Type B pancreatic cell (in vitro differentiated cells): Measurements from ENCODE around the gene ARID4B. TPM values are rescaled to one million over a fixed set of nuclear protein-coding genes. Genes with fewer than 3 reads are reported as not detected.

Experiments
- DNase-seq: peaks from one replicate; pipeline ENCODE4 v3.0.0; 2021; ENCODE audit warnings: mixed read lengths; ENCODE audit not compliant: unreplicated experiment; ENCODE audit errors: extremely low spot score
- H3K27ac Mint-ChIP-seq: 2 replicates; pipeline ENCODE4 v1.8.0; 2021; ENCODE audit warnings: mild to moderate bottlenecking, mixed read lengths
- H3K27me3 Mint-ChIP-seq: 2 replicates; pipeline ENCODE4 v1.8.0; 2021; ENCODE audit warnings: mixed read lengths
- H3K36me3 Mint-ChIP-seq: 2 replicates; pipeline ENCODE4 v1.8.0; 2021; ENCODE audit warnings: mixed read lengths
- H3K4me1 Mint-ChIP-seq: one replicate; pipeline ENCODE4 v1.8.0; 2021; ENCODE audit warnings: mixed read lengths; ENCODE audit not compliant: unreplicated experiment
- H3K4me3 Mint-ChIP-seq: 2 replicates; pipeline ENCODE4 v1.8.0; 2021; ENCODE audit warnings: mild to moderate bottlenecking, mixed read lengths
- H3K9me3 Mint-ChIP-seq: 2 replicates; pipeline ENCODE4 v1.8.0; 2021; ENCODE audit warnings: mixed read lengths
- total RNA-seq: library from RNA; stranded (reverse); gene quantifications from 2 replicates; pipeline ENCODE4 v1.2.1, GENCODE V29; 2021; ENCODE audit warnings: low replicate concordance
- TF ChIP-seq, protein P1 (sequence below): fragments of 200-600 bp; sonication (generic); conservative IDR thresholded peaks from 2 replicates; pipeline ENCODE4 v1.5.0; 2021; ENCODE audit warnings: antibody characterized with exemption, mild to moderate bottlenecking

ARID4B gene
- total RNA-seq, 1 donor from 2014 or later = 42.4 TPM

DNA sequence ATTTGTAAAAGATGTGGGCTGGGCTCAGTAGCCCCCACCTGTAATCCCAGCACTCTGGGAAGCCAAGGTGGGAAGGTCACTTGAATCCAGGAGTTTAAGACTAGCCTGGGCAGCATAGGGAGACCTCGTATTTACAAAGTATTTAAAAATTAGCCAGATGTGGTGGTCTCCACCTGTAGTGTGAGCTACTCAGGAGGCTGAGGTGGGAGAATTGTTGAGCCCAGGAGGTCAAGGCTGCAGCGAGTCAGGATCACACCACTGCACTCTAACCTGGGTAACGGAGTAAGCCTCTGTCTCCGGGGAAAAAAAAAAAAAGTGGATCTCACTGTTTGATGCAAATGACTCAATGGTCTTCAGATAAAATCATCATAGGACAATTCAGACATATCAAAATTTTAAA lies 89.4 kb downstream of the ARID4B start:
- H3K4me3 Mint-ChIP-seq = no peak overlapping the region
- TF ChIP-seq, protein P1, sequence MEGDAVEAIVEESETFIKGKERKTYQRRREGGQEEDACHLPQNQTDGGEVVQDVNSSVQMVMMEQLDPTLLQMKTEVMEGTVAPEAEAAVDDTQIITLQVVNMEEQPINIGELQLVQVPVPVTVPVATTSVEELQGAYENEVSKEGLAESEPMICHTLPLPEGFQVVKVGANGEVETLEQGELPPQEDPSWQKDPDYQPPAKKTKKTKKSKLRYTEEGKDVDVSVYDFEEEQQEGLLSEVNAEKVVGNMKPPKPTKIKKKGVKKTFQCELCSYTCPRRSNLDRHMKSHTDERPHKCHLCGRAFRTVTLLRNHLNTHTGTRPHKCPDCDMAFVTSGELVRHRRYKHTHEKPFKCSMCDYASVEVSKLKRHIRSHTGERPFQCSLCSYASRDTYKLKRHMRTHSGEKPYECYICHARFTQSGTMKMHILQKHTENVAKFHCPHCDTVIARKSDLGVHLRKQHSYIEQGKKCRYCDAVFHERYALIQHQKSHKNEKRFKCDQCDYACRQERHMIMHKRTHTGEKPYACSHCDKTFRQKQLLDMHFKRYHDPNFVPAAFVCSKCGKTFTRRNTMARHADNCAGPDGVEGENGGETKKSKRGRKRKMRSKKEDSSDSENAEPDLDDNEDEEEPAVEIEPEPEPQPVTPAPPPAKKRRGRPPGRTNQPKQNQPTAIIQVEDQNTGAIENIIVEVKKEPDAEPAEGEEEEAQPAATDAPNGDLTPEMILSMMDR = no peak
- H3K9me3 Mint-ChIP-seq = no peaks in the 10 kb centered on the region
- peaks cover 13% of the 10 kb centered on the region for H3K36me3 Mint-ChIP-seq
- no peak for DNase-seq
- no peaks in the 10 kb centered on the region for H3K4me1 Mint-ChIP-seq
- no peak overlapping the region for H3K27ac Mint-ChIP-seq
- H3K27me3 Mint-ChIP-seq = no peaks in the 10 kb centered on the region

DNA sequence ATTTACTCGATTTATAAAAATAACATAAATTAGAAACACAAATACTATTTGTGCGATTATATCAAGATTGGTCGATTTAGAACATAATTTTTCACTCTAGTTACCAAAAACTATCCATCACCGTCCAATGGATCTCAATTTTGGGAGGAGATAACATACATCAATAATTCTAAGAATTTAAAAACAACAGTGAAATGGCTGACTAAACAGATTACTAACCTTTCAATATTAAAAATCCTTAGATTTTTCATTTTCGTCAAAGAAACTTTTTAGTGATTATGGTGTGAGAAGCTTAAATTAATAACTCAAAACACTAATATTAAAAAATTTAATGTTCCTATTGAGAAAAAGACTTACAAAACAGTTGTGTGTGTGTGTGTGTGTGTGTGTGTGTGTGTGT lies 91.9 kb downstream of the ARID4B start:
- no peak for DNase-seq
- Mint-ChIP-seq H3K36me3 (peaks cover 16% of the 10 kb centered on the region), H3K27me3 (no peaks in the 10 kb centered on the region), H3K4me3 (no peak overlapping the region), H3K9me3 (no peaks in the 10 kb centered on the region), H3K4me1 (no peaks in the 10 kb centered on the region), H3K27ac (no peak overlapping the region)
- TF ChIP-seq, protein P1 = no peak

DNA sequence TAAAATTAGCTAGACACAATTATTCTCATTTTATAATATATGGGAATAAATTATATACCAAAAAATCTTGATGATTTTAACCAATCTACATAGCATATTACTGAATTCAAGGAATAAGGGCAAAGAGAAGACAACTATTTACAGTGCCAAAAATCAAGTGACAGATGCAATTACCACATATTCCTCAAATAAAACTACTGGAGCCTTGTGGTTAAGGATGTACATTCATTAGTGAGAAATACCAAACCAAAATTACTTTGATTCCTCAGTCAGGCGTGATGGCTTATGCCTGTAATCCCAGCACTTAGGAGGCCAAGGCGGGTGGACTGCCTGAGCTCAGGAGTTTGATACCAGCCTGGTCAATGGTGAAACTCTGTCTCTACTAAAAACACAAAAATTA lies 98.1 kb downstream of the ARID4B start:
- no peak for DNase-seq
- H3K4me1 Mint-ChIP-seq = no peaks in the 10 kb centered on the region
- H3K4me3 Mint-ChIP-seq = no peak overlapping the region
- H3K36me3 Mint-ChIP-seq = peaks cover 22% of the 10 kb centered on the region
- no peaks in the 10 kb centered on the region for H3K27me3 Mint-ChIP-seq
- TF ChIP-seq, protein P1 = no peak
- H3K27ac Mint-ChIP-seq = no peak overlapping the region
- no peaks in the 10 kb centered on the region for H3K9me3 Mint-ChIP-seq

DNA sequence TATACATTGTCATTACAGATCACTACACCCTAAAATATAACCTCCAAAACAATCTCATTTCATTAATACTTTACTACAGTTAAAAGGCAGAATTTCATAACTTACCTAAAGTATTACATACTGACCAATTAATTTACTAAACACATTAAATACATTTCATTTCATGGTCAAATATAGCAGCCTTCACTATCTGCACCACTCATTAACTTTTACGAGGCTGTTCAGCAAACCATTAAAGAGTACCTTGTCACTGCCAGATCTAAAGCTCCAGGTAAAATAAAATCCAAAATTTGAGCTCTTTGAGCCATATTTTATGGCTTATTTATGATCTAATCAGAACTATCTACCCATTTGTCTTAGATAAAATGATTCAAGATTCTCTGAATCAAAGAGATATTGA lies 100.6 kb downstream of the ARID4B start:
- Mint-ChIP-seq H3K36me3 (peaks cover 16% of the 10 kb centered on the region), H3K27ac (peak overlapping the region; percentile 80), H3K27me3 (no peaks in the 10 kb centered on the region), H3K9me3 (no peaks in the 10 kb centered on the region), H3K4me3 (no peak overlapping the region), H3K4me1 (no peaks in the 10 kb centered on the region)
- DNase-seq = no peak
- TF ChIP-seq, protein P1 = no peak

DNA sequence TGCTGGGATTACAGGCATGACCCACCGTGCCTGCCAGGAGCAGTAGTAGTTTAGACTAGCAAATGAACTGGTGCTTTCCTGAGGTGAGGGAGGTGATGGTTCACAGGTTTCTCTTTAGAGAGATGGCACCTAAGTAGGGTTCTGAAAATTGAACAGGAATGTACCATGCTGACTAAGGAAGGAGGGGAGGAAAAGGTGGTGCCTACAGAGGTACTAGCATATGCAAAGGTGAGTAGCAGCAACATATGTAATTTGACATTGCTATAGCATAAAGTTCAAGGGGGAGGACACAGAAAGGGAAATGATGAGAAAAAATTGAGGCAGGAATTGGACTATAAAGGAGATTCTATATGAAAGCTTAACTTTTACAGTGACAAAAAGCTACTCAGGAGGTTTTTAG lies 101.0 kb downstream of the ARID4B start:
- H3K27me3 Mint-ChIP-seq = no peaks in the 10 kb centered on the region
- H3K36me3 Mint-ChIP-seq = peaks cover 16% of the 10 kb centered on the region
- peak overlapping the region; percentile 80 for H3K27ac Mint-ChIP-seq
- DNase-seq = no peak
- TF ChIP-seq, protein P1 = no peak
- no peaks in the 10 kb centered on the region for H3K9me3 Mint-ChIP-seq
- H3K4me3 Mint-ChIP-seq = no peak overlapping the region
- H3K4me1 Mint-ChIP-seq = no peaks in the 10 kb centered on the region

DNA sequence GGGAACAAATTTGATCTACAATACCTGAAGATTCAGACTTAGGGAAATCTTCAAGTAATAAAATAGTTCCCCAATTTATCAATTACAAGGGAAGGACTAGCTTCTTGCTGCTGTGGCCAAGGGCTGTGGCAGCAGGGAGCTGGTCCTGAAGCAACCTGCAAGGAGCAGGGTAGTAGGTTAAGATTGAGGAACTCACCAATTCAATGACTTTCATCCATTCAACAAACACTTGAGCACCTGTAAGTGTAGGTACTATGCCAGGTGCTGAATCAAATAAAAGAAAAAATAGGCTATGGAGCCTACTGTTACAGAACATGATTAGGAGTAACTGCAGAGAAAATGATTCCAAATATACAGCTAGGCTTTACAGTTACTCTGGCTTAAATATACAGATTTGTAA lies 102.7 kb downstream of the ARID4B start:
- TF ChIP-seq, protein P1 = no peak
- Mint-ChIP-seq H3K4me1 (no peaks in the 10 kb centered on the region), H3K27me3 (no peaks in the 10 kb centered on the region), H3K4me3 (no peak overlapping the region), H3K9me3 (no peaks in the 10 kb centered on the region), H3K27ac (no peak overlapping the region), H3K36me3 (peaks cover 18% of the 10 kb centered on the region)
- DNase-seq = no peak
